Peyer's patch (tissue), 4 donors: ENCODE results near the gene DIS3L2.

ENCODE experiments used
- CTCF ChIP-seq, 6 experiments: fragments of 450-650 bp in 4 of 6; fragments of 200-600 bp in 2 of 6; sonication (generic) in 1 of 6; IDR thresholded peaks; one replicate each; pipeline ENCODE4 v1.5.1; 2017 to 2019; ENCODE audit warnings: antibody characterized with exemption in 6 of 6, mild to moderate bottlenecking in 3 of 6, moderate library complexity in 1 of 6
- POLR2A ChIP-seq, 2 donors: fragments of 450-650 bp; IDR thresholded peaks; one replicate each; pipeline ENCODE4 v1.5.1; 2017; ENCODE audit warnings: antibody characterized with exemption in 2 of 2, mild to moderate bottlenecking in 2 of 2, moderate library complexity in 2 of 2

- TF ChIP-seq CTCF (IDR thresholded peaks at IDR 0.05) (no peak), POLR2A (IDR thresholded peaks at IDR 0.05) (no peak)
Measured at GRCh38 chr2:231926761-231927565, 34.5 kb upstream of the DIS3L2 start.
